ENCODE data around the gene ENAM. TPM values are rescaled to one million over a fixed set of nuclear protein-coding genes. Genes with fewer than 3 reads are reported as not detected.
A peak's percentile ranks its signal among the peaks of the same experiment; 100 is the strongest.
"Not testable (repeated sequence)": the region's sequence is repeated elsewhere in the genome, so short reads cannot be mapped to it uniquely, and the experiment has no call there.

ENAM gene
- total RNA-seq, 5 donors from 2014 or later (not counting 1 experiment from before 2014, with no cell fraction given), result not detected

DNA sequence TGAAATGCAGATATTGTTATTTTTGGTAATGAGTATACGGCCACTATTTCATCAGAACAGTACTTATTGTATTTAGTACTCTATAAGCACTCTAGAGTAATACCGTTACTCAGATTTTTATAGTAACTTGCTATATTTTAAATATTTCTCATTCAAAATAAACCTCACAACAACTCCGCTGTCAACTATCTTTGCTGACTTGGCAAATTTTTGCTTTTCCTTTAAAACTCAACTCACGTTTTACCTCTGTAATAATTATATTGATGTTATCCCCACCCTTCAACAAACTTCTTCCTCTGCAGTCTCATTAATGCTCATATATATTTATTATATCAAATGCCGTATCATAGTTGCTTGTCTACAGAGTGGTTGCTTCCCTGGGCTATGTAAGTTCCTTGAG is 28.8 kb downstream of the ENAM start:
- Mint-ChIP-seq H3K4me1 (peaks cover 0 to 2% (median 0%) of the 10 kb centered on the region in 3 donors), H3K4me3 (no peak overlapping the region), H3K27me3 (peaks cover 3 to 5% of the 10 kb centered on the region in 2 donors), H3K9me3 (no peaks in the 10 kb centered on the region), H3K27ac (no peak overlapping the region), H3K36me3 (no peaks in the 10 kb centered on the region)
- ChIA-PET POLR2A (no interaction called here), CTCF (interaction anchor here in 1 of 2 donors (0.8 to 1.2 kb wide), 3 partner anchors 10 to 292 kb away, joined by 3 to 4 read pairs (median 3); no protein-coding TSS in a partner anchor)
- no CpG with 5 or more reads among the region's 5 CpGs for WGBS (ENCODE audit: insufficient coverage)
- no peaks in the 10 kb centered on the region for H3K27me3 ChIP-seq (replicated peaks in 1 of 2; ENCODE audit: control insufficient read depth in 2 of 2, extremely low read depth in 1 of 2, insufficient read depth in 2 of 2, low read length in 1 of 2)
- ATAC-seq (replicated peaks in 1 of 4) (no peak), DNase-seq (no peak)
- no peaks in the 10 kb centered on the region for H3K36me3 ChIP-seq (ENCODE audit: control insufficient read depth in 2 of 2, extremely low read depth in 1 of 2, insufficient read depth in 1 of 2, low read length in 1 of 2)
- no peak overlapping the region for H3K4me3 ChIP-seq (ENCODE audit: control insufficient read depth in 1 of 2, extremely low read depth in 1 of 2, low read length in 1 of 2)
- H3K9me3 ChIP-seq, result no peaks in the 10 kb centered on the region
- H3K4me1 ChIP-seq (ENCODE audit: control insufficient read depth in 1 of 2, extremely low read depth in 1 of 2, insufficient read depth in 2 of 2, low read length in 2 of 2), result no peaks in the 10 kb centered on the region
- no peak overlapping the region for H3K27ac ChIP-seq (ENCODE audit: low read length)

DNA sequence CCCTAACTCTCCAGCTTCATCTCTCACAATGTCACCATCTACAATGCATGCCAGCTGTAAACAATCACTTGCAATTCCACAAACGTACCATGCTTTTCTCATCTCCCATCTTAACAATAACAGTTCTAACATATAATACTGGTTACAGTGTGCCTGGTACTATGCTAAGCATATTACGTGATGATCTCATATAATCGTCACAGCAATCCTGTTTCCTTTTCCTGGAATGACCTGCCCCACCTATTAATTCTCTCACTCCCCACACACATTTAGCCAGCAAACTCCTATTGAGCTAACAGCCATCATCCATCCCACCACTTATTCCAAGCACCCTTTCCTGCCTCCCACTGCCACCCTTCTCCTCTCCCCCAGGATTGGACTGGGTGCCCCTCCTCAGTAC is 29.9 kb downstream of the ENAM start:
- CTCF ChIA-PET, result interaction anchor here in 1 of 2 donors (0.6 kb wide), 1 partner anchor 164 kb away, joined by 3 read pairs; no protein-coding TSS in a partner anchor
- Mint-ChIP-seq H3K27me3 (peaks cover 3 to 5% of the 10 kb centered on the region in 2 donors), H3K4me3 (no peak overlapping the region), H3K36me3 (no peaks in the 10 kb centered on the region), H3K27ac (no peak overlapping the region), H3K4me1 (peaks cover 0 to 2% (median 0%) of the 10 kb centered on the region in 3 donors), H3K9me3 (no peaks in the 10 kb centered on the region)
- H3K36me3 ChIP-seq (ENCODE audit: control insufficient read depth in 2 of 2, extremely low read depth in 1 of 2, insufficient read depth in 1 of 2, low read length in 1 of 2), result no peaks in the 10 kb centered on the region
- DNase-seq (no peak), ATAC-seq (replicated peaks in 1 of 4) (no peak)
- POLR2A ChIA-PET, result no interaction called here
- 85% methylated on average over 2 of the region's 3 CpGs for WGBS (ENCODE audit: insufficient coverage)
- no peak overlapping the region for H3K4me3 ChIP-seq (ENCODE audit: control insufficient read depth in 1 of 2, extremely low read depth in 1 of 2, low read length in 1 of 2)
- H3K4me1 ChIP-seq (ENCODE audit: control insufficient read depth in 1 of 2, extremely low read depth in 1 of 2, insufficient read depth in 2 of 2, low read length in 2 of 2), result no peaks in the 10 kb centered on the region
- H3K9me3 ChIP-seq, result no peaks in the 10 kb centered on the region
- H3K27me3 ChIP-seq (replicated peaks in 1 of 2; ENCODE audit: control insufficient read depth in 2 of 2, extremely low read depth in 1 of 2, insufficient read depth in 2 of 2, low read length in 1 of 2), result no peaks in the 10 kb centered on the region
- no peak overlapping the region for H3K27ac ChIP-seq (ENCODE audit: low read length)

- Mint-ChIP-seq H3K9me3 (no peaks in the 10 kb centered on the region), H3K4me1 (peaks cover 0 to 2% (median 0%) of the 10 kb centered on the region in 3 donors), H3K36me3 (no peaks in the 10 kb centered on the region), H3K4me3 (no peak overlapping the region), H3K27me3 (peaks cover 3 to 5% of the 10 kb centered on the region in 2 donors), H3K27ac (no peak overlapping the region)
- ChIA-PET POLR2A (no interaction called here), CTCF (interaction anchor here in 1 of 2 donors (0.5 to 0.7 kb wide), 2 partner anchors 9 kb away, joined by 3 to 6 read pairs; no protein-coding TSS in a partner anchor)
- Histone ChIP-seq H3K36me3 (ENCODE audit: control insufficient read depth in 2 of 2, extremely low read depth in 1 of 2, insufficient read depth in 1 of 2, low read length in 1 of 2) (no peaks in the 10 kb centered on the region), H3K4me3 (ENCODE audit: control insufficient read depth in 1 of 2, extremely low read depth in 1 of 2, low read length in 1 of 2) (no peak overlapping the region), H3K27ac (ENCODE audit: low read length) (no peak overlapping the region), H3K27me3 (replicated peaks in 1 of 2; ENCODE audit: control insufficient read depth in 2 of 2, extremely low read depth in 1 of 2, insufficient read depth in 2 of 2, low read length in 1 of 2) (peaks cover 0 to 2% of the 10 kb centered on the region in 2 experiments), H3K9me3 (no peaks in the 10 kb centered on the region), H3K4me1 (ENCODE audit: control insufficient read depth in 1 of 2, extremely low read depth in 1 of 2, insufficient read depth in 2 of 2, low read length in 2 of 2) (no peaks in the 10 kb centered on the region)
- WGBS (ENCODE audit: insufficient coverage), result no CpG with 5 or more reads among the region's 4 CpGs
- DNase-seq, result no peak
- no peak for ATAC-seq (replicated peaks in 1 of 4)
These were observed 31.6 kb downstream of the ENAM start for GRCh38 chr4:70660106-70660505.

GRCh38 chr4:70661309-70661922 is 32.9 kb downstream of the ENAM start:
- H3K9me3 Mint-ChIP-seq; H3K4me3 Mint-ChIP-seq; POLR2A ChIA-PET; H3K27me3 Mint-ChIP-seq; H3K4me1 ChIP-seq (ENCODE audit: control insufficient read depth in 1 of 2, extremely low read depth in 1 of 2, insufficient read depth in 2 of 2, low read length in 2 of 2); H3K9me3 ChIP-seq; ATAC-seq (replicated peaks in 1 of 4); H3K27me3 ChIP-seq (replicated peaks in 1 of 2; ENCODE audit: control insufficient read depth in 2 of 2, extremely low read depth in 1 of 2, insufficient read depth in 2 of 2, low read length in 1 of 2); H3K36me3 Mint-ChIP-seq; DNase-seq; H3K27ac ChIP-seq (ENCODE audit: low read length); H3K4me3 ChIP-seq (ENCODE audit: control insufficient read depth in 1 of 2, extremely low read depth in 1 of 2, low read length in 1 of 2); H3K4me1 Mint-ChIP-seq; H3K36me3 ChIP-seq (ENCODE audit: control insufficient read depth in 2 of 2, extremely low read depth in 1 of 2, insufficient read depth in 1 of 2, low read length in 1 of 2); H3K27ac Mint-ChIP-seq: not testable (repeated sequence)
- no CpG with 5 or more reads among the region's 5 CpGs for WGBS (ENCODE audit: insufficient coverage)
- CTCF ChIA-PET, result interaction anchor here (0.6 to 0.9 kb wide), 2 partner anchors 9 to 10 kb away, joined by 3 read pairs; no protein-coding TSS in a partner anchor

DNA sequence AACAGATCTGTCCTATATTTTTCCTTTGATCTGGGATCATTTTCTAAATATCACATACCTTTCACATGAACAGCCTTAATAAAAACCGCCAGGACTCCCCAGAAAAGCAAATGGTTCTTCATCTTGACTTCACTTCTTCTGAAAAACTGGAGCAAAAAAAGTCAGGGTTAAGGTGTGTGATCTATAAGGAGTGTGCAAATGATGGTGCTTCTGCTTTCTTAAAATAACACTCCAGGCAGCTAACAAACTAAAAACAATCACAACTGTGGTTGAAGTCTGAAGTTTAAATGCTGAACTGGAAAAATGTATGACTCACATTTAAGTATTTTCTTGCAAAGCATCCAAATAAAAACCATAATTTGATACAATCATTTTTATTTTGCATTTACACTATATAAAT is 37.8 kb downstream of the ENAM start, which contains the start of gene JCHAIN:
TSS of gene JCHAIN (minus strand) at position 140 of the 400 bp plus-strand sequence. CDS start at position 122, 18 bp downstream.
- H3K27ac Mint-ChIP-seq, result no peak within 1 kb of the TSS
- CTCF ChIA-PET, result interaction anchor here in 1 of 2 donors (1.0 kb wide), 1 partner anchor 344 kb away, joined by 5 read pairs; no protein-coding TSS in a partner anchor
- WGBS (ENCODE audit: insufficient coverage), result no CpG with 5 or more reads among the region's 1 CpG
- ATAC-seq (replicated peaks in 1 of 4) (no peak), DNase-seq (no peak)
- POLR2A ChIA-PET, result interaction anchor here in 1 of 2 donors (1.3 kb wide), 1 partner anchor 10 kb away, joined by 4 read pairs; no protein-coding TSS in a partner anchor
- H3K36me3 ChIP-seq (ENCODE audit: control insufficient read depth in 2 of 2, extremely low read depth in 1 of 2, insufficient read depth in 1 of 2, low read length in 1 of 2), result no peaks in the 10 kb centered on the region
- H3K4me1 ChIP-seq (ENCODE audit: control insufficient read depth in 1 of 2, extremely low read depth in 1 of 2, insufficient read depth in 2 of 2, low read length in 2 of 2), result no peaks in the 10 kb centered on the region
- no peaks in the 10 kb centered on the region for H3K9me3 Mint-ChIP-seq
- peaks cover 0 to 11% (median 2%) of the 10 kb centered on the region in 3 donors for H3K4me1 Mint-ChIP-seq
- peaks cover 4 to 6% of the 10 kb centered on the region in 2 donors for H3K27me3 Mint-ChIP-seq
- H3K4me3 Mint-ChIP-seq, result peak within 1 kb of the TSS in 1 of 3 donors; percentile 45
- no peak within 1 kb of the TSS for H3K27ac ChIP-seq (ENCODE audit: low read length)
- H3K9me3 ChIP-seq, result no peaks in the 10 kb centered on the region
- peaks cover 0 to 2% of the 10 kb centered on the region in 2 experiments for H3K27me3 ChIP-seq (replicated peaks in 1 of 2; ENCODE audit: control insufficient read depth in 2 of 2, extremely low read depth in 1 of 2, insufficient read depth in 2 of 2, low read length in 1 of 2)
- no peak within 1 kb of the TSS for H3K4me3 ChIP-seq (ENCODE audit: control insufficient read depth in 1 of 2, extremely low read depth in 1 of 2, low read length in 1 of 2)
- H3K36me3 Mint-ChIP-seq, result no peaks in the 10 kb centered on the region

GRCh38 chr4:70667740-70668535 is 39.4 kb downstream of the ENAM start:
- ChIA-PET CTCF (interaction anchor here (0.7 to 1.2 kb wide), 4 partner anchors 11 to 66 kb away, joined by 3 to 7 read pairs (median 3); no protein-coding TSS in a partner anchor), POLR2A (interaction anchor here (0.6 to 1.3 kb wide), 5 partner anchors 12 to 44 kb away, joined by 3 to 11 read pairs (median 6); no protein-coding TSS in a partner anchor)
- no peaks in the 10 kb centered on the region for H3K4me1 ChIP-seq (ENCODE audit: control insufficient read depth in 1 of 2, extremely low read depth in 1 of 2, insufficient read depth in 2 of 2, low read length in 2 of 2)
- WGBS (ENCODE audit: insufficient coverage), result 50% methylated on average over 1 of the region's 3 CpGs
- no peak for DNase-seq
- Mint-ChIP-seq H3K9me3 (no peaks in the 10 kb centered on the region), H3K27me3 (peaks cover 4 to 6% of the 10 kb centered on the region in 2 donors), H3K4me1 (peaks cover 0 to 11% (median 2%) of the 10 kb centered on the region in 3 donors), H3K36me3 (no peaks in the 10 kb centered on the region), H3K27ac (no peak overlapping the region), H3K4me3 (no peak overlapping the region)
- no peak overlapping the region for H3K4me3 ChIP-seq (ENCODE audit: control insufficient read depth in 1 of 2, extremely low read depth in 1 of 2, low read length in 1 of 2)
- H3K9me3 ChIP-seq, result no peaks in the 10 kb centered on the region
- H3K36me3 ChIP-seq (ENCODE audit: control insufficient read depth in 2 of 2, extremely low read depth in 1 of 2, insufficient read depth in 1 of 2, low read length in 1 of 2), result no peaks in the 10 kb centered on the region
- peaks cover 0 to 2% of the 10 kb centered on the region in 2 experiments for H3K27me3 ChIP-seq (replicated peaks in 1 of 2; ENCODE audit: control insufficient read depth in 2 of 2, extremely low read depth in 1 of 2, insufficient read depth in 2 of 2, low read length in 1 of 2)
- no peak for ATAC-seq (replicated peaks in 1 of 4)
- no peak overlapping the region for H3K27ac ChIP-seq (ENCODE audit: low read length)

Data from T-cell (primary cell).